Right kidney (tissue), 1 donor: ENCODE data around the gene GNG10.

Experiments used
- DNase-seq: peaks from one replicate; pipeline ENCODE4 v3.0.0-alpha.2; 2016

GNG10 gene

GRCh38 chr9:111719541-111719940, 58.1 kb downstream of the GNG10 start:
- DNase-seq, result no peak
